ENCODE results near the gene NEU3. TPM values are rescaled to one million over a fixed set of nuclear protein-coding genes. Genes with fewer than 3 reads are reported as not detected.

The NEU3 gene
- total RNA-seq, 2 experiments from 2014 or later: 44.8 to 56.3 TPM

DNA sequence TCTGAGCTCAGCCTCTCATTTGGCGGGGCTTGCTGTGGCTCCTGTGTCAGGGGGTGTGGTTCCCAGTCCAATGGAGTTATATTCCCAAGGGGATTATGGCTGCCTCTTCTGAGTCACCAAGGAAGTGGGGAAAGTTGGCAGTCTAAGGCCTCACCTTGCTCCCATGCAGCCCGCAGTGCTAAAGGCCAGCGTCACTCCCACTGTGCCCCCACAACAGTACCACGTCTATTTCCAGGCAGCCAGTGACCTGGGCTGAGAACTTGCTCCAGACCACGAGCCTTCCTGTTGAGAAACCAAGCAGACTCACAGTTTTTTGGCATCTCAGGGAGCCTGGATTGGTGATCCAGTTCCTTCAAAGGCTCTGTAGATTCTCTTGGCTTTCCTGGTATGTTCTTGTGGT, 62.3 kb downstream of the NEU3 start:
- no TSS peak for BruUV-seq (replicated peaks)
- Histone ChIP-seq H3K4me2 (ENCODE audit: low read length) (peak overlapping the region; percentile 72), H3K9me3 (ENCODE audit: low read length) (peaks cover 20% of the 10 kb centered on the region; the same call in 1 of the 2 replicates), H2AFZ (ENCODE audit: low read length) (peak overlapping the region; percentile 83; the same call in 1 of the 2 replicates), H3K36me3 (ENCODE audit: insufficient read depth, low read length) (peaks cover 15% of the 10 kb centered on the region), H3K27ac (ENCODE audit: low read depth, low read length, poor library complexity, severe bottlenecking) (peak overlapping the region; percentile 97), H3K79me2 (ENCODE audit: insufficient read depth, low read depth, low read length) (no peaks in the 10 kb centered on the region), H3K9me2 (ENCODE audit: insufficient read depth, low read length) (no peaks in the 10 kb centered on the region), H4K20me1 (ENCODE audit: insufficient read depth, low read length) (no peaks in the 10 kb centered on the region), H3K4me3 (ENCODE audit: low read depth, low read length, poor library complexity, severe bottlenecking) (no peak overlapping the region), H3K4me1 (ENCODE audit: insufficient read depth, low read length, poor library complexity, severe bottlenecking) (peaks cover 46% of the 10 kb centered on the region)
- peak; percentile 16 for DNase-seq (ENCODE audit: low spot score)
- intact Hi-C loops (cut with micrococcal nuclease; ENCODE audit: unreplicated experiment): no loop called here
- ChIA-PET CTCF (ENCODE audit: unreplicated experiment) (no interaction called here), POLR2A (interaction anchor here (1.1 to 3.6 kb wide), 3 partner anchors 14 to 98 kb away, joined by 3 to 16 read pairs (median 8); no protein-coding TSS in a partner anchor)
- TF ChIP-seq, protein P1, sequence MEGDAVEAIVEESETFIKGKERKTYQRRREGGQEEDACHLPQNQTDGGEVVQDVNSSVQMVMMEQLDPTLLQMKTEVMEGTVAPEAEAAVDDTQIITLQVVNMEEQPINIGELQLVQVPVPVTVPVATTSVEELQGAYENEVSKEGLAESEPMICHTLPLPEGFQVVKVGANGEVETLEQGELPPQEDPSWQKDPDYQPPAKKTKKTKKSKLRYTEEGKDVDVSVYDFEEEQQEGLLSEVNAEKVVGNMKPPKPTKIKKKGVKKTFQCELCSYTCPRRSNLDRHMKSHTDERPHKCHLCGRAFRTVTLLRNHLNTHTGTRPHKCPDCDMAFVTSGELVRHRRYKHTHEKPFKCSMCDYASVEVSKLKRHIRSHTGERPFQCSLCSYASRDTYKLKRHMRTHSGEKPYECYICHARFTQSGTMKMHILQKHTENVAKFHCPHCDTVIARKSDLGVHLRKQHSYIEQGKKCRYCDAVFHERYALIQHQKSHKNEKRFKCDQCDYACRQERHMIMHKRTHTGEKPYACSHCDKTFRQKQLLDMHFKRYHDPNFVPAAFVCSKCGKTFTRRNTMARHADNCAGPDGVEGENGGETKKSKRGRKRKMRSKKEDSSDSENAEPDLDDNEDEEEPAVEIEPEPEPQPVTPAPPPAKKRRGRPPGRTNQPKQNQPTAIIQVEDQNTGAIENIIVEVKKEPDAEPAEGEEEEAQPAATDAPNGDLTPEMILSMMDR (conservative IDR thresholded peaks at IDR 0.05; ENCODE audit: low read length): no peak
- TF ChIP-seq EZH2phosphoT487 (IDR thresholded peaks at IDR 0.05; ENCODE audit: borderline replicate concordance, low read depth, low read length): no peak

DNA sequence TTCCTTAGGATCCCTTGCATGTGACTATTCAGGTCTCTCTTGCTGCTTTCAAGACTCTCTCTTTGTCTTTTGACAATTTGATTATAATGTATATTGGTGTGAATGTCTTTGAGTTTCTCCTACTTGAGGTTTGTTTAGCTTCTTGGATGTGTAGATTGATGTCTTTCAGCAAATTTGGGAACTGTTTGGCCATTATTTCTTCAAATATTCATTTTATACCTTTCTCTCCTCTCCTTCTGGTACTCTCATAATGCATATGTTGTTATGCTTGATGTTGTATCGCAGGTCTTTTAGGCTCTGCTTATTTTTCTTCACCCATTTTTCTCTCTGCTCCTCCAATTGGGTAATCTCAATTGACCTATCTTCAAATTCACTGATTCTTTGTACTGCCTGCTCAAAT, 63.7 kb downstream of the NEU3 start:
- CTCF ChIA-PET (ENCODE audit: unreplicated experiment): no interaction called here
- Histone ChIP-seq H3K36me3 (ENCODE audit: insufficient read depth, low read length) (peaks cover 15% of the 10 kb centered on the region), H3K9me2 (ENCODE audit: insufficient read depth, low read length) (no peaks in the 10 kb centered on the region), H3K4me3 (ENCODE audit: low read depth, low read length, poor library complexity, severe bottlenecking) (no peak overlapping the region), H3K9me3 (ENCODE audit: low read length) (peaks cover 16% of the 10 kb centered on the region; the same call in 1 of the 2 replicates), H2AFZ (ENCODE audit: low read length) (no peak overlapping the region), H4K20me1 (ENCODE audit: insufficient read depth, low read length) (no peaks in the 10 kb centered on the region), H3K79me2 (ENCODE audit: insufficient read depth, low read depth, low read length) (no peaks in the 10 kb centered on the region), H3K27ac (ENCODE audit: low read depth, low read length, poor library complexity, severe bottlenecking) (no peak overlapping the region), H3K4me1 (ENCODE audit: insufficient read depth, low read length, poor library complexity, severe bottlenecking) (peaks cover 42% of the 10 kb centered on the region), H3K4me2 (ENCODE audit: low read length) (no peak overlapping the region)
- TF ChIP-seq, protein P1 (conservative IDR thresholded peaks at IDR 0.05; ENCODE audit: low read length): no peak
- TF ChIP-seq EZH2phosphoT487 (IDR thresholded peaks at IDR 0.05; ENCODE audit: borderline replicate concordance, low read depth, low read length): no peak
- DNase-seq (ENCODE audit: low spot score): peak; percentile 13
- POLR2A ChIA-PET: interaction anchor here (2.3 to 3.6 kb wide), 2 partner anchors 12 to 16 kb away, joined by 8 to 16 read pairs; no protein-coding TSS in a partner anchor
- no TSS peak for BruUV-seq (replicated peaks)
- intact Hi-C loops (cut with micrococcal nuclease; ENCODE audit: unreplicated experiment): no loop called here

DNA sequence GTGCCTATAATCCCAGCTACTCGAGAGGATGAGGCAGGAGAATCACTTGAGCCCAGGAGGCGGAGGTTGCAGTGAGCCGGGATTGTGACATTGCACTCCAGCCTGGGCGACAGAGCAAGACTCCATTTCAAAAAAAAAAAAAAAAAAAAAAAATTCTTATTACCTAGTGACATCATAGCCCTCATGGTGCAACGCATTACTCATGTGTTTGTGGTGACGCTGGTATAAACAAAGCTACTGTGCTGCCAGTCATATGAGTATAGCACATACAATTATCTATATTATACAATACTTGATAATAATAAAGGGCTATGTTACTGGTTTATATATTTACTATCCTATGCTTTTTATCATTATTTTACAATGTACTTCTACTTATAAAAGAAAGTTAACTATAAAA, 66.8 kb downstream of the NEU3 start:
- peaks cover 15% of the 10 kb centered on the region; the same call in 1 of the 2 replicates for H3K9me3 ChIP-seq (ENCODE audit: low read length)
- ChIA-PET CTCF (ENCODE audit: unreplicated experiment) (no interaction called here), POLR2A (interaction anchor here (0.7 to 1.0 kb wide), 2 partner anchors 11 to 1356 kb away, joined by 3 read pairs; no protein-coding TSS in a partner anchor)
- H4K20me1 ChIP-seq (ENCODE audit: insufficient read depth, low read length): no peaks in the 10 kb centered on the region
- DNase-seq (ENCODE audit: low spot score): no peak
- H3K27ac ChIP-seq (ENCODE audit: low read depth, low read length, poor library complexity, severe bottlenecking): no peak overlapping the region
- H3K4me2 ChIP-seq (ENCODE audit: low read length): no peak overlapping the region
- H3K4me3 ChIP-seq (ENCODE audit: low read depth, low read length, poor library complexity, severe bottlenecking): no peak overlapping the region
- peaks cover 12% of the 10 kb centered on the region for H3K4me1 ChIP-seq (ENCODE audit: insufficient read depth, low read length, poor library complexity, severe bottlenecking)
- no peaks in the 10 kb centered on the region for H3K79me2 ChIP-seq (ENCODE audit: insufficient read depth, low read depth, low read length)
- no TSS peak for BruUV-seq (replicated peaks)
- no peaks in the 10 kb centered on the region for H3K9me2 ChIP-seq (ENCODE audit: insufficient read depth, low read length)
- H3K36me3 ChIP-seq (ENCODE audit: insufficient read depth, low read length): peaks cover 15% of the 10 kb centered on the region
- intact Hi-C loops (cut with micrococcal nuclease; ENCODE audit: unreplicated experiment): no loop called here
- TF ChIP-seq, protein P1 (conservative IDR thresholded peaks at IDR 0.05; ENCODE audit: low read length): no peak
- no peak for TF ChIP-seq EZH2phosphoT487 (IDR thresholded peaks at IDR 0.05; ENCODE audit: borderline replicate concordance, low read depth, low read length)
- no peak overlapping the region for H2AFZ ChIP-seq (ENCODE audit: low read length)

Data from OCI-LY7 (cell line).